Activated CD4-positive, CD25-positive, alpha-beta regulatory T cell treated with anti-CD3 and anti-CD28 coated beads, Interleukin-2, amount 50 U/mL, for 16 hours (primary cell): ENCODE data around the gene PKD2L1.
"Not testable (repeated sequence)": the region's sequence is repeated elsewhere in the genome, so short reads cannot be mapped to it uniquely, and the experiment has no call there.

Source experiments
- DNase-seq: peaks from one replicate; pipeline ENCODE4 v3.0.0-alpha.2; 2020; ENCODE audit warnings: low read depth, low spot score

PKD2L1 gene

DNA sequence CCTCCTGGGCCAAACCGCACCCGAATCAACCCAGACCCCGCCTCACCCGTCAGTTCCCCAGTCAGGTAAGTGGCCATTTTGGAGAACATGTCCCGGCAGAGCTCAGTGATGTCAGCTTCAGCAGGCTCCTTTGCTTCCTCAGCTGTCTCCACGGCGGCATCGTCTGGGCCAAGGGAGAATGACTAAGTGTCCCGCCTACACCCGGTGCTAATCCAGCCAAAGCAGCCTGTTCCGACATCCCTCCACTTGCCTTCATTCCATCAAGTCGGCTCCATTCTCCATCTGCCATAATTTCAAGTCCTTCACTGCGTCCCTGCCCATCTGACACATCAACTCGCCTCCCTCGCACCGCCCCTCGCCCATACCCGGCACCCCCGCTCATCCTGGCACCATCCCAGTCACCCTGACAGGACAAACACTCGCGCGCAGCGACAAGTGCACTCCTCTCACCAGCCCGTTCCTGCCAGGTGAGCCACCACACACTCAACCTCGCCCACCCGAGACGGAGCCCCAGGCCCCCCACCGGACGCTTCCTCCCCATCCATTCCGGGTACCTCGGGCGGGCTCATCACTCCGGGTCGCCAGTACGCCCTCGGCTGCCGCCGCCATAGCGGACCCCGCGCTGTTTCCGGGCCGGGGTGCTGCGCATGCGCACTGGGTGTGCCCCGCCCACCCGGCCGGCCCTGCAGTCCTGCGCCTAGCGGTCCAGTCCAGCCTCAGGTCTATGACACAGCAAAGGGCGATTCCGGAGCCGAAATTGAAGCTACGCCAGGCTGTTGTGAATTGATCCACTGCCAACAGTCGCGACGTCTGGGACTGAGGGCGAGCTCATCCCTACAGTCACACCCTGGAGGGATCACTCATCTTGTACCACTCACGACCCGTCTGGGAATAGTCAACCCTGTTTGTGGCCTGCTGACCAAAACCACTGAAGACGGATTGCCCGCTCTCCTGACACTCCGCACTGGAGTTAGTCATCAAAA lies 43.7 kb downstream of the PKD2L1 start, which contains the start of gene BLOC1S2:
BLOC1S2 (minus strand) TSS at position 630 of the 983 bp plus-strand sequence; CDS start at position 609, 21 bp downstream.
- DNase-seq: peak; percentile 72

DNA sequence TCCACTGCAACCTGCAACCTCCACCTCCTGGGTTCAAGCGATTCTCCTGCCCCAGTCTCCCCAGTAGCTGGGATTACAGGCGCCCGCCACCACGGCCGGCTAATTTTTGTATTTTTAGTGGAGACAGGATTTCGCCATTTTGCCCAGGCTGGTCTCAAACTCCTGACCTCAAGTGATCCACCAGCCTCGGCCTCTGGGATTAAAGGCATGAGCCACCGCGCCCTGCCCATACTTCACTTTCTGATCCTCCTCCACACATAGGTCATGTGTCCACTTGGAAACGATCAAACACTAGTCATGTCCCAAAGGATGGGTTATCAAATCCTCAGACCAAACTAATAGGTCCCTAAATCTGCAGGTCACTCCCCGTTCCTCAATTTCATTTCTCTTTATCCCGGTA lies 44.7 kb downstream of the PKD2L1 start:
- DNase-seq: not testable (repeated sequence)

DNA sequence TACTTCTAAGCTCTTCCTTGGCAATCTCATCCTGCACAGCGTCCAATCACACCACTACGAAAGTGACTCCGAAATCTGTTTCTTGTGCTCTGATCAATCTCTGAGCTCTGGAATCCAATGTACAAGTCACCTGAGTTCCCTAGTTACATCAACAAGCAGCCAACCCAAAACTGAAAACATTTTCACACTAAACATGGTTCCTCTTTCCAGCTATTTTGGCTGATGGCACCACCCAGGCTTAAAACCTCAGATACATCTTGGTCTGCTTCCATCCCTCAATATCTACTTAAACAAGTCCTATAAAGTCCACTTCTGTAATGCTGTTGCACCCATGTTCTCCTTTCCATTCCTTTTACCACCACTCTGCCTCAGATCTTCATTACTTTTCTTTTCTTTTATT lies 47.1 kb downstream of the PKD2L1 start:
- no peak for DNase-seq

DNA sequence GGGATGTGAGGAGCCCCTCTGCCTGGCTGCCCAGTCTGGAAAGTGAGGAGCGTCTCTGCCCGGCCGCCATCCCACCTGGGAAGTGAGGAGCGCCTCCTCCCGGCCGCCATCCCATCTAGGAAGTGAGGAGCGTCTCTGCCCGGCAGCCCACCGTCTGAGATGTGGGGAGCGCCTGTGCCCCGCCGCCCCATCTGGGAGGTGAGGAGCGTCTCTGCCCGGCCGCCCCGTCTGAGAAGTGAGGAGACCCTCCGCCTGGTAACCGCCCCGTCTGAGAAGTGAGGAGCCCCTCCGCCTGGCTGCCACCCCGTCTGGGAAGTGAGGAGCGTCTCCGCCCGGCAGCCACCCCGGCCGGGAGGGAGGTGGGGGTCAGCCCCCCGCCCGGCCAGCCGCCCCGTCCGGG lies 53.1 kb downstream of the PKD2L1 start:
- DNase-seq: not testable (repeated sequence)

DNA sequence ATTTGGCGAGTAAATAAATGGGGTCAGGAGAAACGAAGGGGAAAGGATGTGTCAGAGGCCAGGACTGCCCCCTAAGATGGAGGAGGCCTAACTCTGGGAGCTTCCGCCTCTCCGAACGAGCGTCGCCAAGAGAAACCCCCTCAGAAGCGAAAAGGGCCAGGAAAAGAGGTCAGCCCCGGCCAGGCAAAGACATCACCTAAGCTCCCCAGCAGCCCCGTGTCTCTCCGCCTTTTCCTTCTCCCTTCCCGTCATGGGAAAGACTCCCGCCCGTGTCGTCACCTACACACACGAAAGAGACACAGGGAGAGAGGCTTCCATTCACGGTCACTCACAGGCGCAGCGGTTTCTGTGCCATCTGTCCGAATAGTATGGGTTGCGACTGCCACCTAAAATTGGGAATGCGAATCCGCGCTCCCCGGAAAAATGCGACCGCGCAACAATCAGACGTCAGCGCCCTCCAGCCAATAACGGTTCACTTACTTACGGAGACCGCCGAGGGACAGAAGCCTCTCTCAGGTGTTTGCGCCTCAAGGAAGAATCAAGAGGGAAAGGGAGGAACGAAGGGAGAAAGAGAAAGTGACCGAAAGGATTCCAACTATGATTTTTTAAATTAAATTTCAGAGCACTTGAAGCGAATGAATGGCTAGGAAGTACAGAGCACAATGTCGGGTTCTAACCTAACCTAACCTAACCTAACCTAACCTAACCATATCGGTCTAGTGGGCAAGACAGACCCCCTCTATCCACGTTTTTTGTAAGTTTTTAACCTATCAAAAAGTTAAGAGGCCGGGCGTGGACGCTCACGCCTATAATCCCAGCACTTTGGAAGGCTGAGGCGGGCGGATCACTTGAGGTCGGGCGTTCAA lies 62.6 kb downstream of the PKD2L1 start, which contains the start of gene CWF19L1:
CWF19L1 (minus strand) TSS at position 400 of the 866 bp plus-strand sequence; CDS start at position 355, 45 bp downstream.
- DNase-seq: peak; percentile 53

DNA sequence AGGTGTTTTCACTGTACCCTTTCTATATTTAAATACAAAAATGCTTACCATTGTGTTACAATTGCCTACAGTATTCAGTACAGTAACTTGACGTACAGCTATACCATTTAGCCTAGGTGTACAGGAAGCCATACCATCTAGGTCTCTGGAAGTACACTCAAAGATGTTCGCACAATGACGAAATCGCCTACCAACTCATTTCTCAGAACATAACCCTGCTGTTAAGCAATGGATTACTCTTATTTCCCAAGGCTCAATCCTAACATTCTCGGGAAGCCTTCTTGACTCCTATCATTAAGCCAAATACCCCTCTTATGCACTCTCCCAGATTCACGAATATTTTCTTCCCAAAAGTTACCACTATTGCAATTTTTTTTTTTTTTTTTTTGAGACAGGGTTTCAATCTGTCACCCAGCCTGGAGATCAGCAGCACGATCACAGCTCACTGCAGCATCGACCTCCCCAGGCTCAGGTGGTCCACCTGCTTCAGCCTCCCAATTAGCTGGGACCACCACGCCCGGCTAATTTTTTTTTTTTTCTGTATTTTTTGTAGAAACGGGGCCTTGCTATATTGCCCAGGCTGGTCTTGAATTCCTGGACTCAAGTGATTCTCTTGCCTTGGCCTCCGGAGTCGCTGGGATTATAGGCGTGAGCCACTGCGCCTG lies 64.1 kb downstream of the PKD2L1 start:
- no peak for DNase-seq

DNA sequence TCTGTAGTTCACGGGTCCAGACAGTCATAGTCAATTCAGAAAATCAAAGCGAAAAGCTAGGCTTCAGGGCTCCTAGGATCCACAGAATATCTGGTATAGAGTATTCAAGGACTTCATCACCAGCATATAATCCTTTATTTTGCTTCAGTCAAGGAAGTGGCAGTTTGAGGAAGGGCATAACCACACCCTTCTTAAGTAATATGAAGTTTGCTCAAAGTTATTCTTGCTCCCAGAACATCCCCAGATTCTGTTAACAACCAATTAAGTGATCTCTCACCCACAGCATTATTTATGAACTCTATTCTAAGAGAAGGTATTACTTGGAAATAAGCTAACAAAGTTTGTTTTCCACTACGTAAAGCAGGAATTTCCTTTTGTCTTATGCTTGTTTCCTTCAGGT lies 75.8 kb downstream of the PKD2L1 start:
- DNase-seq: no peak

DNA sequence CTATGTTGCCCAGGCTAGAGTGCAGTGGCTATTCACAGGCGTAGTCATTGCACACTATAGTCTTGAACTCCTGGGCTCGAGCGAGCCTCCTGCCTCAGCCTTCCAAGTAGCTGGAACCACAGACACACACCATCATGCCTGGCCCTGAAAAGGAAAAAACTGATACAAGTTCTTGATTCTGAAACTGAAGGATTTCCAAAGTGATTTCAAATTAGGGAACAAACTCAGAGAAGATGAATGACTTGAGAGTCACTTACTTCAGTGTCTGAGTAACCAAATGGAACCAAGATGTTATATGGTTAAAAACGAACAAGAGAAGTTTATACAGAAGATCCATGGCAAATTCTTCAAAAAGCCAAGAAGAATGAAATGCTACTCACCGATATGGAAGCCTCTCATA lies 77.0 kb downstream of the PKD2L1 start:
- no peak for DNase-seq

DNA sequence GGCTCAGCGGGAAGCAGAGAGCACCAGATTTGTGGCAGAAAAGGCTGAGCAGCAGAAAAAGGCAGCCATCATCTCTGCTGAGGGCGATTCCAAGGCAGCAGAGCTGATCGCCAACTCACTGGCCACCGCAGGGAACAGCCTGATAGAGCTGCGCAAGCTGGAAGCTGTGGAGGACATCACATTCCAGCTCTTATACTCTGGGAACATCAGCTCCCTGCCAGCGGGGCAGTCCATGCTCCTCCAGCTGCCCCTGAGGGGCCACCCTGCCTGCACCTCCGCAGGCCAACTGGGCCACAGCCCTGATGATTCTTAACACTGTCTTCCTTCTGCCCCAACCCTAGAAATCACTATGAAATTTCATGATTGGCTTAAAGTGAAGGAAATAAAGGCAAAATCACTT lies 81.2 kb downstream of the PKD2L1 start:
- no peak for DNase-seq

DNA sequence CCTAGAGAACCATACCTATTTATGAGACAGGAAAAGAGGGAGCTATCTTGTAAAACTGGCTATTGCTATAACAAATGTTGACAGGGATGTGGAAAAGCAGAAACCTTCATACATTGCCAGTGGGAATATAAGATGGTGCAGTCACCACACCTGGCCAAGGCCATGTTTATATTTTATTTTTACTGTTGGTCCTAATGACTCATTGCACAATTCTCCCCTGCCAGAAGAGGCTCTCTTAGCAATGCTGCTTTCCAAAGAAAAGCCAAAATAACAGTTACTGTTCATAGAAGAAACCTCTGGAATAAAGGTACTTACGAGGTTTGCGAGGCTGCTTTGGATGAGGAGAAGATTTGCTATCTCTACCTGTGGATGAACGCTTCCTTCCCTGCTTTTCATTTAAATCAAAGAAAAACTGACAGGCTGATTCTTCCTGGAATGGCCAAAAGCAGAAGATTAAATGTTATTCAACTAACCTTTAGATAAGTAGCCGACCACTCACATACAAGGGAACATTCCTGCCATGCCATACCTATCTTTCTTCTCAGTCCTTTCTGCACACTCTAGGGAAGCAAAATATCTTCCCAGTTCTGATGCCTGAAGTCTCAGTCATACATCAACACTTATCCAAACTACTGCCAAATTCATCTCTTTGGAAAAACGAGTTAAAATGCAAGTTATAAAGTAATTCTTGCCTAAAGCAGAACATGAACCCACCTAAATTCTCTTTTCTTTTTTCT lies 84.4 kb downstream of the PKD2L1 start:
- DNase-seq: no peak

DNA sequence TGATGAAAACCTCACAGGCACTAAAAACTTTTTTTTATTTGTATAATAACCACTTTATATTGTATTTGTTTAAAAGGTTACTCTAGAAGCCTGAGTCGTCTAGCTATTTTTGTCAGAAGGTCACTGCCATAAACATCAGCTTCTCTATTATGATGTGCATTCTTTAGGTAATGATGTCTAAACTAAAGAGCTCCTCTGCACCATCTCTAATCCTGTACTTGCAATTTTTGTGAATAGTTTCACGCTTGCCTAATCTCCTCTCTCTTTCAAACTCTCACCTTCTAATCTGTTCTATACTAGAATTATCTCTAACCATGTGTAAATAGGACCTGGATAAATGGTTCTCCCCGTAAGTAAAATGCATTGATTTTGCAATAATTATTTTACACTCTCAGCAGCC lies 90.2 kb downstream of the PKD2L1 start:
- DNase-seq: no peak

DNA sequence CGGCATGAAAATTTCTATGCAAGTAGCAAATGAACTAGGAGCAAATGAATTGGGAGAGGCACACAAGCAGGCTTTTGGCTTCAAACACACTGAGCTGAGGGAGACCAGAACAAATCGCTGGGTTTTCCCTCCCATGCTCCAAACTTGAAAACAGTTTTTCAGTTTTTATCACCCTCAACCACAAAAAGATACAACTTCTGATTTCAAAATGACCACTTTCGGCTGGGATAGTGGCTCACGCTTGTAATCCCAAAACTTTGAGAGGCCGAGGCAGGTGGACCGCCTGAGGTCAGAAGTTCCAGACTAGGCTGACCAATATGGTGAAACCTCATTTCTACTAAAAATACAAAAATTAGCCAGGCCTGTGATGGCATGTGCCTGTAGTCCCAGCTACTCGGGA lies 91.6 kb downstream of the PKD2L1 start:
- DNase-seq: no peak
